ENCODE measurements around the gene GTPBP6. TPM values are rescaled to one million over a fixed set of nuclear protein-coding genes. Genes with fewer than 3 reads are reported as not detected.

The GTPBP6 gene
- polyA plus RNA-seq, 1 of the 3 experiments (the other 2 are of a cell fraction) = 47.3 TPM

DNA sequence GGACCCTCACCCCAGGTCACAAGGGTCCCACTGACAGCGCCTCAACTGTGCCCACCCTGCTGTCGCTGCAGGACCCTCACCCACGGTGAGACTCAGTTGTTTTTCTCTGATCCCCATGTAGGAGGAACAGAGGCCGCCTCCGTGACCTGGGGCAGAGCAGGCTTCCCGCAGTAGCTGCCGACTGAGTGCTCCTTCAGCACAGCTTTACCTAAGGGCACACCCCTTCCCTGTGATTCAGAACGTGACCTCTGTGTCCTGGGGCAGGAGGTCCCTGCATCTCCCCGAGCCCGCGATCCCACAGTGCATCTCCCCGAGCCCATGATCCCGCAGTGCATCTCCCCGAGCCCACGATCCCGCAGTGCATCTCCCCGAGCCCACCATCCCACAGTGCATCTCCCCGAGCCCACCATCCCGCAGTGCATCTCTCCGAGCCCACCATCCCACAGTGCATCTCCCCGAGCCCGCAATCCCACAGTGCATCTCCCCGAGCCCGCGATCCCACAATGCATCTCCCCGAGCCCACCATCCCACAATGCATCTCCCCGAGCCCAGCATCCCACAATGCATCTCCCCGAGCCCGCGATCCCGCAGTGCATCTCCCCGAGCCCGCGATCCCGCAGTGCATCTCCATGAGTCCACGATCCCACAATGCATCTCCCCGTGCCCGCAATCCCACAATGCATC lies 44.5 kb upstream of the GTPBP6 start:
- Histone ChIP-seq H3K4me3 (ENCODE audit: low read depth in 2 of 2, low read length in 1 of 2) (no peak overlapping the region), H3K4me1 (ENCODE audit: control insufficient read depth in 1 of 2, insufficient read depth in 2 of 2, low read depth in 1 of 2, low read length in 1 of 2) (no peaks in the 10 kb centered on the region), H3K9me3 (peaks cover 10% of the 10 kb centered on the region; the same call in 1 of the 2 replicates), H3K4me2 (no peak overlapping the region), H3K9me2 (no peaks in the 10 kb centered on the region), H4K20me1 (ENCODE audit: insufficient read depth) (no peaks in the 10 kb centered on the region), H3K27me3 (ENCODE audit: insufficient read depth) (no peaks in the 10 kb centered on the region), H3K79me2 (ENCODE audit: insufficient read depth) (peaks cover 3% of the 10 kb centered on the region; the same call in 1 of the 2 replicates), H2AFZ (ENCODE audit: low read depth) (no peak overlapping the region), H3F3A (replicated peaks; ENCODE audit: insufficient read depth) (peaks cover 5% of the 10 kb centered on the region), H3K27ac (ENCODE audit: low read depth in 2 of 2, low read length in 1 of 2) (no peak overlapping the region), H3K36me3 (replicated peaks in 1 of 2; ENCODE audit: control insufficient read depth in 1 of 2, insufficient read depth in 2 of 2, low read length in 1 of 2) (peaks cover 0 to 18% of the 10 kb centered on the region in 2 experiments), H3K9ac (no peak overlapping the region)
- CTCF ChIA-PET = no interaction called here
- POLR2A ChIA-PET = no interaction called here
- WGBS (ENCODE audit: low lambda C conversion rate) = 70% methylated on average over 33 of the region's 38 CpGs
- DNase-seq = no peak
- no peak for TF ChIP-seq REST (IDR thresholded peaks at IDR 0.05; ENCODE audit: low read depth, low read length)
- no peak for TF ChIP-seq FOXJ3 (CRISPR knock-in tag; IDR thresholded peaks at IDR 0.05)
- no peak for TF ChIP-seq YY1 (IDR thresholded peaks at IDR 0.05; ENCODE audit: low read depth)

- H3K36me3 ChIP-seq (replicated peaks in 1 of 2; ENCODE audit: control insufficient read depth in 1 of 2, insufficient read depth in 2 of 2, low read length in 1 of 2) = peaks cover 0 to 18% of the 10 kb centered on the region in 2 experiments
- peaks cover 0 to 3% of the 10 kb centered on the region in 2 experiments; a peak in 1 of 4 replicates for H3K4me1 ChIP-seq (ENCODE audit: control insufficient read depth in 1 of 2, insufficient read depth in 2 of 2, low read depth in 1 of 2, low read length in 1 of 2)
- no peak overlapping the region for H3K4me3 ChIP-seq (ENCODE audit: low read depth in 2 of 2, low read length in 1 of 2)
- H4K20me1 ChIP-seq (ENCODE audit: insufficient read depth) = no peaks in the 10 kb centered on the region
- no peak overlapping the region for H3K9ac ChIP-seq
- no peak overlapping the region for H3K4me2 ChIP-seq
- ChIA-PET POLR2A (no interaction called here), CTCF (no interaction called here)
- peaks cover 10% of the 10 kb centered on the region; the same call in 1 of the 2 replicates for H3K9me3 ChIP-seq
- H2AFZ ChIP-seq (ENCODE audit: low read depth) = no peak overlapping the region
- no peak for DNase-seq
- H3K27ac ChIP-seq (ENCODE audit: low read depth in 2 of 2, low read length in 1 of 2) = no peak overlapping the region
- no peaks in the 10 kb centered on the region for H3K9me2 ChIP-seq
- H3K27me3 ChIP-seq (ENCODE audit: insufficient read depth) = no peaks in the 10 kb centered on the region
- peaks cover 3% of the 10 kb centered on the region; the same call in 1 of the 2 replicates for H3K79me2 ChIP-seq (ENCODE audit: insufficient read depth)
- TF ChIP-seq RCOR1 (IDR thresholded peaks at IDR 0.05; ENCODE audit: low read length) (no peak), CHD2 (IDR thresholded peaks at IDR 0.05; ENCODE audit: low read length, partially characterized antibody) (no peak), ZBTB33 (IDR thresholded peaks at IDR 0.05; ENCODE audit: borderline replicate concordance, low read depth) (no peak), SMC3 (IDR thresholded peaks at IDR 0.05; ENCODE audit: low read depth, low read length) (no peak), IRF3 (IDR thresholded peaks at IDR 0.05; ENCODE audit: low read depth, low read length) (no peak), NFIC (IDR thresholded peaks at IDR 0.05; ENCODE audit: borderline replicate concordance) (no peak), EZH2phosphoT487 (IDR thresholded peaks at IDR 0.05; ENCODE audit: borderline replicate concordance, low read depth) (no peak), SIN3A (IDR thresholded peaks at IDR 0.05; ENCODE audit: borderline replicate concordance, low read depth, low read length) (no peak), GABPA (IDR thresholded peaks at IDR 0.05; ENCODE audit: low read depth) (no peak)
- peaks cover 5% of the 10 kb centered on the region for H3F3A ChIP-seq (replicated peaks; ENCODE audit: insufficient read depth)
- 99% methylated on average over 13 of the region's 13 CpGs for WGBS (ENCODE audit: low lambda C conversion rate)
These were observed 43.8 kb upstream of the GTPBP6 start for GRCh38 chrX:362351-362750.
